Measurements from ENCODE around the gene ANKS1A.

GRCh38 chr6:35013701-35014100 is 124.6 kb downstream of the ANKS1A start:
- TF ChIP-seq, protein P1, sequence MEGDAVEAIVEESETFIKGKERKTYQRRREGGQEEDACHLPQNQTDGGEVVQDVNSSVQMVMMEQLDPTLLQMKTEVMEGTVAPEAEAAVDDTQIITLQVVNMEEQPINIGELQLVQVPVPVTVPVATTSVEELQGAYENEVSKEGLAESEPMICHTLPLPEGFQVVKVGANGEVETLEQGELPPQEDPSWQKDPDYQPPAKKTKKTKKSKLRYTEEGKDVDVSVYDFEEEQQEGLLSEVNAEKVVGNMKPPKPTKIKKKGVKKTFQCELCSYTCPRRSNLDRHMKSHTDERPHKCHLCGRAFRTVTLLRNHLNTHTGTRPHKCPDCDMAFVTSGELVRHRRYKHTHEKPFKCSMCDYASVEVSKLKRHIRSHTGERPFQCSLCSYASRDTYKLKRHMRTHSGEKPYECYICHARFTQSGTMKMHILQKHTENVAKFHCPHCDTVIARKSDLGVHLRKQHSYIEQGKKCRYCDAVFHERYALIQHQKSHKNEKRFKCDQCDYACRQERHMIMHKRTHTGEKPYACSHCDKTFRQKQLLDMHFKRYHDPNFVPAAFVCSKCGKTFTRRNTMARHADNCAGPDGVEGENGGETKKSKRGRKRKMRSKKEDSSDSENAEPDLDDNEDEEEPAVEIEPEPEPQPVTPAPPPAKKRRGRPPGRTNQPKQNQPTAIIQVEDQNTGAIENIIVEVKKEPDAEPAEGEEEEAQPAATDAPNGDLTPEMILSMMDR (IDR thresholded peaks at IDR 0.05), result no peak
- TF ChIP-seq POLR2A (IDR thresholded peaks at IDR 0.05) (no peak), POLR2AphosphoS5 (IDR thresholded peaks at IDR 0.05) (no peak)
